Endothelial cell of umbilical vein (primary cell): Measurements from ENCODE around the gene ALDH3B2.
"Not testable (repeated sequence)": the region's sequence is repeated elsewhere in the genome, so short reads cannot be mapped to it uniquely, and the experiment has no call there.

Source experiments
- CTCF ChIP-seq, 2 donors: IDR thresholded peaks; 1 replicate in 1 of 2; 2 replicates in 1 of 2; pipeline ENCODE4 v1.5.1; 2011; ENCODE audit warnings: low read length in 2 of 2, mild to moderate bottlenecking in 2 of 2, moderate library complexity in 2 of 2, control low read depth in 1 of 2, inconsistent platforms in 1 of 2, low read depth in 1 of 2; ENCODE audit not compliant: insufficient read depth in 1 of 2; ENCODE audit errors: extremely low read depth in 1 of 2
- JUN ChIP-seq: IDR thresholded peaks from 2 replicates; pipeline ENCODE4 v1.6.1; 2011; ENCODE audit warnings: borderline replicate concordance, low read depth; ENCODE audit not compliant: insufficient read length, insufficient read depth

- TF ChIP-seq CTCF (IDR thresholded peaks at IDR 0.05; ENCODE audit: extremely low read depth in 1 of 2, insufficient read depth in 1 of 2, low read depth in 1 of 2, low read length in 2 of 2); JUN: not testable (repeated sequence)
Measured at GRCh38 chr11:67685641-67686332, 11.4 kb upstream of the ALDH3B2 start.
